ENCODE data around the gene CCNA2. TPM values are rescaled to one million over a fixed set of nuclear protein-coding genes. Genes with fewer than 3 reads are reported as not detected.

The CCNA2 gene
- total RNA-seq, 1 experiment from 2014 or later = 89.2 TPM

DNA sequence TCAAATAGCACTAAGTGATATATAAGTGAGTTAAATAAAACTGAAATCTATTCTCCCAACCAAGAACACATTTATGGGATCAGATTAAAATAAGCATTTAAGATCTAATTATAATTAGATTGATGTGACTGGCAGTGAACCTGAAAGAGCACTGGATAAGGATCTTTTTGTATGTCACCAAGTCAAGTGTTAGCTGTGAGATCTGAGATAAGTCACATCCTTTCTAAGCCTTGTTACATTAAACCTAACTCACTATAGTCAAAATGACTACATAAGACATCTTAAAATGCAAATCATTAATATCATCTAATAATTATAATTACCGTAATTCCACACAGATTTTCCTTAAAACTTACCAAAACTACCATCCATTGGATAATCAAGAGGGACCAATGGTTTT, 1.6 kb downstream of the CCNA2 start:
- no peaks in the 10 kb centered on the region for H3K9me3 Mint-ChIP-seq
- H3K9me3 ChIP-seq (ENCODE audit: control insufficient read depth, low read depth, low read length) = no peaks in the 10 kb centered on the region
- H3K27me3 Mint-ChIP-seq (ENCODE audit: low read depth) = no peaks in the 10 kb centered on the region
- no peak overlapping the region for H2BK120ac ChIP-seq (ENCODE audit: low read depth, low read length, poor library complexity, severe bottlenecking)
- peaks cover 8% of the 10 kb centered on the region for H3K23me2 ChIP-seq (ENCODE audit: insufficient read length, low read depth, low read length, poor library complexity, severe bottlenecking)
- H3K23ac ChIP-seq (ENCODE audit: insufficient read length, low read depth, low read length) = no peak overlapping the region
- H4K8ac ChIP-seq (replicated peaks; ENCODE audit: insufficient read length, low read depth, low read length) = no peak overlapping the region
- H3K4ac ChIP-seq (ENCODE audit: low read depth, low read length) = no peak overlapping the region
- H3K79me1 ChIP-seq (ENCODE audit: insufficient read depth, low read depth, low read length, poor library complexity, severe bottlenecking) = peaks cover 4% of the 10 kb centered on the region
- no peak overlapping the region for H2AK5ac ChIP-seq (ENCODE audit: insufficient read length, low read length)
- H3K27ac ChIP-seq (ENCODE audit: insufficient read length, low read depth, low read length) = no peak overlapping the region
- peak overlapping the region; percentile 64 for H3K4me2 ChIP-seq (ENCODE audit: insufficient read depth, insufficient read length, low read length)
- H3K9ac ChIP-seq (ENCODE audit: extremely low read depth, insufficient read length, low read length) = peak overlapping the region; percentile 82
- no peak overlapping the region for H3T11ph ChIP-seq (ENCODE audit: low read length)
- H4K5ac ChIP-seq (ENCODE audit: insufficient read length, low read depth, low read length) = no peak overlapping the region
- H2AFZ ChIP-seq (ENCODE audit: low read length) = no peak overlapping the region
- no peaks in the 10 kb centered on the region for H3K4me1 ChIP-seq (ENCODE audit: insufficient read depth, low read length)
- H3K27me3 ChIP-seq (ENCODE audit: insufficient read depth, low read length) = no peaks in the 10 kb centered on the region
- WGBS (ENCODE audit: extremely low coverage, insufficient read length, low lambda C conversion rate) = 100% methylated on average over 1 of the region's 1 CpG
- H3K36me3 Mint-ChIP-seq (ENCODE audit: insufficient read depth in 1 of 3, low read depth in 3 of 3) = peaks cover 36 to 50% (median 50%) of the 10 kb centered on the region in 3 experiments
- no peak overlapping the region for H3K56ac ChIP-seq (ENCODE audit: insufficient read length, low read depth, low read length)
- H2BK12ac ChIP-seq (ENCODE audit: insufficient read length, low read depth, low read length) = no peak overlapping the region
- no peak overlapping the region for H3K18ac ChIP-seq (ENCODE audit: insufficient read length, low read depth, low read length)
- H4K20me1 ChIP-seq (ENCODE audit: control insufficient read depth, insufficient read depth, insufficient read length) = no peaks in the 10 kb centered on the region
- TF ChIP-seq, protein P1, sequence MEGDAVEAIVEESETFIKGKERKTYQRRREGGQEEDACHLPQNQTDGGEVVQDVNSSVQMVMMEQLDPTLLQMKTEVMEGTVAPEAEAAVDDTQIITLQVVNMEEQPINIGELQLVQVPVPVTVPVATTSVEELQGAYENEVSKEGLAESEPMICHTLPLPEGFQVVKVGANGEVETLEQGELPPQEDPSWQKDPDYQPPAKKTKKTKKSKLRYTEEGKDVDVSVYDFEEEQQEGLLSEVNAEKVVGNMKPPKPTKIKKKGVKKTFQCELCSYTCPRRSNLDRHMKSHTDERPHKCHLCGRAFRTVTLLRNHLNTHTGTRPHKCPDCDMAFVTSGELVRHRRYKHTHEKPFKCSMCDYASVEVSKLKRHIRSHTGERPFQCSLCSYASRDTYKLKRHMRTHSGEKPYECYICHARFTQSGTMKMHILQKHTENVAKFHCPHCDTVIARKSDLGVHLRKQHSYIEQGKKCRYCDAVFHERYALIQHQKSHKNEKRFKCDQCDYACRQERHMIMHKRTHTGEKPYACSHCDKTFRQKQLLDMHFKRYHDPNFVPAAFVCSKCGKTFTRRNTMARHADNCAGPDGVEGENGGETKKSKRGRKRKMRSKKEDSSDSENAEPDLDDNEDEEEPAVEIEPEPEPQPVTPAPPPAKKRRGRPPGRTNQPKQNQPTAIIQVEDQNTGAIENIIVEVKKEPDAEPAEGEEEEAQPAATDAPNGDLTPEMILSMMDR (conservative IDR thresholded peaks at IDR 0.05) = no peak
- H3K27ac Mint-ChIP-seq = no peak overlapping the region
- no peak for DNase-seq
- H2BK5ac ChIP-seq (ENCODE audit: insufficient read length, low read length) = no peak overlapping the region
- no peak overlapping the region for H2BK15ac ChIP-seq (ENCODE audit: low read depth, low read length)
- no peak overlapping the region for H2BK20ac ChIP-seq (ENCODE audit: low read depth, low read length, poor library complexity, severe bottlenecking)
- H3K14ac ChIP-seq (ENCODE audit: insufficient read depth, low read length) = no peak overlapping the region
- no peak overlapping the region for H4K91ac ChIP-seq (ENCODE audit: insufficient read length, low read depth, low read length)
- peak overlapping the region; percentile 99 to 100 for H3K4me3 Mint-ChIP-seq
- H3K79me2 ChIP-seq (ENCODE audit: insufficient read depth, low read length) = peaks cover 8% of the 10 kb centered on the region; the same call in 1 of the 2 replicates
- H3K4me1 Mint-ChIP-seq = peaks cover 8 to 14% of the 10 kb centered on the region in 2 experiments

Measured in H9 (cell line).